NCI-H2107 treated with DMSO at 0.1 percent for 48 hours (cell line): ENCODE data around the gene C1QL4.

Experiments
- DNase-seq: peaks from one replicate; lab custom pipeline; 2025; ENCODE audit not compliant: unreplicated experiment; lab: John Stamatoyannopoulos, UW

C1QL4 gene

GRCh38 chr12:49309386-49309785, 27.6 kb downstream of the C1QL4 start:
- DNase-seq: no peak

- DNase-seq: no peak
Measured at GRCh38 chr12:49305762-49306510, 31.1 kb downstream of the C1QL4 start.

- DNase-seq: no peak
Measured at GRCh38 chr12:49304161-49304560, 32.8 kb downstream of the C1QL4 start.

DNA sequence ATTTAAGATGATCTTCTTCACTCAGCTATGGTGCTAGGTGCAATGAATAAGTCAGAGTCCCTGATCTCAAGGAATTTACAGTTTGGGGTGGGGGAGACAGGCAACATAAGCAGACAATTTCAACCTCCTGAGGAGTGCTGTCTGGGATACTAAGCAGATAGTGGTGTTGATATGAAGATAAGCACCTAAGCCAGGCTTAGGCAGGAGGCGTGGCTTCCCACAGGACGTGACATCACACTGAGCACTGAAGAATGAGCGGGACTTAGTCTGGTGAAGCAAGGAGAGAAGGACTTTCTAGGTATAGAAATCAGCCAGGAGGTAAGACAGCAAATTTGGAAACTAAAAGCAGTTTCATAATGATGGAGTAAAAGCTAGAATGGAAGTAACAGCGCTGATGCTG, 35.2 kb downstream of the C1QL4 start:
- DNase-seq: no peak

DNA sequence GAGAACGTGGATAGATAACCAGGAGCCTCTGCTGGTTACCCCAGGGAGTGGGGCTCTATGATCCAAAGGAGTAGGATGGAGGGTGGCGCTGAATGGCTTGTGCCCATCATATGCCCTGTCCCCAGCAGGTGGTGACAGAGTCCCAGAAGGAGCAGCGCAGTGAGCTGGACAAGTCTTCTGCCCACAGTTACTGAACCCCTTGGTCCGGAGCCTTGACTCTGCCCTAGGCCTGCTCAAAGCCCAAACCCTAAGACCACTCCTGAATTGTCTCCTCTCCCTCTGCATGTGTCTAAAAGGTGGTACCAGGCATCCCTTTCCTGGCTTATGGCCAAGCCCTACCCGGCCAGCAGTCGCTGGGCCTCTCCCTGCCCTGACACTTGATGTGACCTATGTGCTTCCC, 38.8 kb downstream of the C1QL4 start:
- DNase-seq: no peak

- DNase-seq: no peak
Measured at GRCh38 chr12:49297695-49298060, 39.3 kb downstream of the C1QL4 start.

DNA sequence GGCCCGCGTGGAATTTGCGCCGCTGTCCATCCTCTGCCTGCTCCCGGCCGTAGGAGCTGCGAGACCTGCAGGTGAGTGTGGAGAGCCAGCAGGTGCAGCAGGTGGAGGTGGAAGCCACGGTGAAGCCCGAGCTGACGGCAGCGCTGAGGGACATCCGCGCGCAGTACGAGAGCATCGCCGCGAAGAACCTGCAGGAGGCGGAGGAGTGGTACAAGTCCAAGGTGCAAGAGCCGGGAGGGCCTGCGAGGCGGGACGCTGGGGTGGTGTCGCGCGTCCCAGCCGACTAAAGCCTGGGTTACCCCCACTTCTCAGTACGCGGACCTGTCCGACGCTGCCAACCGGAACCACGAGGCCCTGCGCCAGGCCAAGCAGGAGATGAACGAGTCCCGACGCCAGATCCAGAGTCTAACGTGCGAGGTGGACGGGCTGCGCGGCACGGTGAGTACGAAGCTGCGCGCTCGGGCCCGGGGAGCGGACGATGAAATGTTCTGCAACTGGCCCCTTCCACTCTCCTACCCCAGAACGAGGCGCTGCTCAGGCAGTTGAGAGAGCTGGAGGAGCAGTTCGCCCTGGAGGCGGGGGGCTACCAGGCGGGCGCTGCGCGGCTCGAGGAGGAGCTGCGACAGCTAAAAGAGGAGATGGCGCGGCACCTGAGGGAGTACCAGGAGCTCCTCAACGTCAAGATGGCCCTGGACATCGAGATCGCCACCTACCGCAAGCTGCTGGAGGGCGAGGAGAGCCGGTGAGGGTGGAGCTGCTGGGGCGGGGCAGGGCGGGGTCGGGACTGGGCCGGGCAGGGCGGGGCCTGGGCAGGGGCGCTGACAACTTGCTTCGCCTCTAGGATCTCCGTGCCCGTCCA, 39.9 kb downstream of the C1QL4 start:
- DNase-seq: no peak

- peak; percentile 33 for DNase-seq
Measured at GRCh38 chr12:49296034-49296835, 40.8 kb downstream of the C1QL4 start.

DNA sequence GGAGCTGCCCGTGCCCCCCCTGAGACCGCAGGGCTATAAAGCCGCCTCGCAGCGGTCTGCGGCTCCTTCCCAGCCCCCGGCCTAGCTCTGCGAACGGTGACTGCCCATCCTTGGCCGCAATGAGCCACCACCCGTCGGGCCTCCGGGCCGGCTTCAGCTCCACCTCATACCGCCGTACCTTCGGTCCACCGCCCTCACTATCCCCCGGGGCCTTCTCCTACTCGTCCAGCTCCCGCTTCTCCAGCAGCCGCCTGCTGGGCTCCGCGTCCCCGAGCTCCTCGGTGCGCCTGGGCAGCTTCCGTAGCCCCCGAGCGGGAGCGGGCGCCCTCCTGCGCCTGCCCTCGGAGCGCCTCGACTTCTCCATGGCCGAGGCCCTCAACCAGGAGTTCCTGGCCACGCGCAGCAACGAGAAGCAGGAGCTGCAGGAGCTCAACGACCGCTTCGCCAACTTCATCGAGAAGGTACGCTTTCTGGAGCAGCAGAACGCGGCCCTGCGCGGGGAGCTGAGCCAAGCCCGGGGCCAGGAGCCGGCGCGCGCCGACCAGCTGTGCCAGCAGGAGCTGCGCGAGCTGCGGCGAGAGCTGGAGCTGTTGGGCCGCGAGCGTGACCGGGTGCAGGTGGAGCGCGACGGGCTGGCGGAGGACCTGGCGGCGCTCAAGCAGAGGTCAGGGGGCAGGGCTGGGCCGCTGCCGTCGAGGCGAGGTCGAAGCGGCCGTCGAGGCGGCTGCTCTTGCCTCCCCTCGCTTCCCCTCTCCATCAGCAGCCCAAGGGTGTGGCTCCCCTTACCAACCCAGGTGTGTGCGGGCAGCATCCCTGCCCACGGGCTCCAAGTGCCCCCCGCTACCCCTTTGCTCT, 41.7 kb downstream of the C1QL4 start, which contains the start of gene PRPH:
TSS of gene PRPH (plus strand) at position 66 of the 855 bp plus-strand sequence. CDS start at position 120, 54 bp downstream.
- DNase-seq: no peak

DNA sequence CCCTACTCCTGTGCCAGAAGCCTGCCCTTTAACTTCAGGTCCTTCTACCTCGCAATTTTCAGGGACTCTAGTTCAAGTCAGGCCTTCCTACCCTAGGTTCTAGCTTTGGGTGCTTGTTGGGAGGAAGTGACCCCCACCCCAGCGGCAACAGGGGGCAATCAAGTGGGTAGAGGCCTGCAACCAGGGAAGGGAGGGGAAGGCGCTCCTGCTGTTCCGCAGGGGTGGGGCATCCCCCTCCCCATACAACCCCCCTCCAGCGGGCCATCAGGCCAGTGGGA, 42.2 kb downstream of the C1QL4 start:
- no peak for DNase-seq

DNA sequence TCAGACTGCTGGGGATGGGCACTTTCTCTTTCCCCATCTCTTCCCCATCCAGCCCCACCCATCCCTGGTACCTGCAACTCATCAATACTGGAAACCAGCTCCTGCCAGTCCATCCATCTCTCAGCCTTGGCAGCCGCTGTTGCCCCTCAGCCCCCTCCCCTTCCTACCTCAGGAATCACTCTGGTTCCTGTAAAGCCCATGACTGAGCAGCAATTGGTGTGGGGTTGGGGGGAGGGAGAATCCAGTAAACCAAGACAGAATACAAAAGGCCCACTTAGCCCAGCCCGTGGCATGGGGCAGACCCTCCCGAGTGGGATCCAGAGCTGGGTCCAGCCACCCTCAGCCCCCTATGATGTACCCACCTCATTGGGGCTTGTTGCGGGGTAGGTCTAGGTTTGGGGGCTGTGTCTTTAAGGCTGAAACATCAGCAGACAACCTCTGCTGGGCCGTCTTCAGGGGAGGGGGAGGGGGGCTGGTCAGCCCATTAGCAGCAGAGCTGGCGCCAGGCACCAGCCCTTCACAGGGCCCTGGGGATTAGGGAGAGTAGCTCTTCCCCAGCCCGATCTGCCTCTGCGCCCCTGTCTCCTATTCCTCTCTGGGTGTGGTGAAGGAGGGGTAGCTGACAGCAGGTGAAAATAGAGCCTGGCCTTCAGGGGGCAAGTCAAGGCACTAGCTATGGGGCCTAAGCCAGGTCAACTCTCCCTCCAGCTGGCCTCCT, 42.7 kb downstream of the C1QL4 start:
- no peak for DNase-seq

- no peak for DNase-seq
Measured at GRCh38 chr12:49293056-49293956, 43.7 kb downstream of the C1QL4 start.

GRCh38 chr12:49292729-49293055, 44.3 kb downstream of the C1QL4 start:
- no peak for DNase-seq

- no peak for DNase-seq
Measured at GRCh38 chr12:49288922-49289555, 47.9 kb downstream of the C1QL4 start.

DNA sequence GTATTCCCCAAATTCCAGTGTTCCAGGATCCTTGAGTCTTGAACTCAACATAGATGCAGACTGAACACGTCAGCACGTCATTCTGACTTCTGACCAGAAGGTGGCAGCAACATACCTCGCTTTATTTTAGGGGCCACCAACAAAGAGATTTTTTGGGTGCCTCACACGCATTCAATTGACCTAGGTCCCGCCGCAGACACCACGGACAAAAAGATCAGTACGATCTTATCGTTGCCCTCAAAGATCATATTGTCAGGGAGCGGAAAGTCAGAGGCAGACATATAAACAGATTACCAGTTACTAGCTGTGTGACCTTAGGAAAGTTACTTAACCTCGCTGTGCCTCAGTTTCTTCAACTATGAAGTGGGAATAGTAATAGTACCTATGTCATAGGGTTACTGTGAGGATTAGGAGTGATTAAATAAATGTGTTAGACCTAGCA, 48.6 kb downstream of the C1QL4 start:
- peak; percentile 39 for DNase-seq

DNA sequence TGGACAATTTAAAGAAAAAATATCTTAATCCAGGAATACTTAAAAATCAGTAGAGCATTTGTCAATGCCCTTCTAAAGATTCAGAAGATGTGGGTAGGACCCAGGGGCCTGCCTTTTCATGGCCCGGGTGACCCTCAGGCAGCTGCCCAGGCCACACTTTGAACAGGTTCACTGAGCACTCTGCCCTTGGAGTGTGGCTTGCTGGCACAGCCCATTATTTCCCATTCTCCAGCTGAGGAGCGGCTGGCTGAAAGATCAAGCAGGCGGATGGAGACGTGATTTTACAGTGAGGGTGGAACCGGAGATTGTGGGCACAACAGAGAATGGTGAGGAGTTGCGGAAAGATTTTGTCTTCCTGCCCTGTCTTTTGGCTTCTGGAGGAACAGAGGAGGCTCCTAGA, 49.1 kb downstream of the C1QL4 start:
- no peak for DNase-seq

- no peak for DNase-seq
Measured at GRCh38 chr12:49284672-49285071, 52.3 kb downstream of the C1QL4 start.

DNA sequence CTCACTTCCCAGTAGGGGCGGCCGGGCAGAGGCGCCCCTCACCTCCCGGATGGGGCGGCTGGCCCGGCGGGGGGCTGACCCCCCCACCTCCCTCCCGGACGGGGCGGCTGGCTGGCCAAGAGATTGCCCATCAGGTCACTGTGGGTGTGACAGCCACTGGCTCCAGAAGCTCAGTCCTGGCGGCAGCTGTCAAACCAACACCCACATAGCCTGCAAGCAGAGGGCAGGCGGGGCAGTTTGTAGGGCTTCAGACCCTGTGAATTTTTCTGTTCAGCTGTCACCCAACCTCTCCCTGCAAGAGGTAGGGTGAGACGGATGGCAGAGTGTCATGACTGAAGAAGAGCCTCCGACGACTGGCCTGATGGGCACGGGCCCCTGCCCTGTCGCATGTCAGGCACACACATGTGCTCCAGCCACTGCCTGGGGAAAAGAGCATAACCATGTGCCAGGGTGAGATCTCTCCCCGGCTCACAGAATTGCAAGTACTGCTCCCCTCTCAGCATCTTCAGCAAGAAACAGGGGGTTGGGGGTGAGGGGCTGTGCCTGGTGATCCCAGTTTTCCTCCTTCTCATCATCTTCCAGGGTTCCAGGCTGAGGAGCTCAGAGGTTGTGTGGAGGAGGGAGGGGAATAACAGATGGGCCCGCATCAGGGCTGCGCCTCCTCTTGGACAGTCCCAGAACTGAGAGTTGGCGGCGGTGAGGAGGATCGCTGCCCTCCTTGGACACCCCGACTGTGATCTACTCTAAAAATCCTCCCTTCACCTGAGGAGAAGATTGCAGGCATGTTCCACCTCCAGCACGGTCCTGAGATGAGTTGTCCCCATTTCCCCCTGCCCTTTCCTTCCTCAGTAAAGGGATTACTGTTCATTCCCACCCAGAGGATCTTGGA, 53.2 kb downstream of the C1QL4 start:
- DNase-seq: no peak
